Measurements from ENCODE around the gene RBM4B.

RBM4B gene

GRCh38 chr11:66686801-66687750, 9.4 kb upstream of the RBM4B start:
- no peak for DNase-seq

- no peak for DNase-seq
Measured at GRCh38 chr11:66686100-66686785, 8.6 kb upstream of the RBM4B start.

- DNase-seq = peak in 1 of 2 experiments; percentile 52
Measured at GRCh38 chr11:66685276-66686099, 7.8 kb upstream of the RBM4B start.

- DNase-seq = no peak
Measured at GRCh38 chr11:66684635-66685034, 6.9 kb upstream of the RBM4B start.

- DNase-seq = no peak
Measured at GRCh38 chr11:66683877-66684276, 6.2 kb upstream of the RBM4B start.

- no peak for DNase-seq
Measured at GRCh38 chr11:66680966-66681645, 3.4 kb upstream of the RBM4B start.

GRCh38 chr11:66676931-66677598, 622 bp downstream of the RBM4B start:
- no peak for DNase-seq

GRCh38 chr11:66676282-66676919, 1.3 kb downstream of the RBM4B start:
- no peak for DNase-seq

- DNase-seq = peak; percentile 43 to 67
Measured at GRCh38 chr11:66674964-66675602, 2.6 kb downstream of the RBM4B start.

- DNase-seq = no peak
Measured at GRCh38 chr11:66670816-66671215, 6.9 kb downstream of the RBM4B start.

- DNase-seq = no peak
Measured at GRCh38 chr11:66665369-66665768, 12.3 kb downstream of the RBM4B start.

GRCh38 chr11:66663741-66664296, 13.9 kb downstream of the RBM4B start:
- no peak for DNase-seq

- DNase-seq = no peak
Measured at GRCh38 chr11:66659763-66660162, 17.9 kb downstream of the RBM4B start.

- DNase-seq = no peak
Measured at GRCh38 chr11:66653123-66653522, 24.6 kb downstream of the RBM4B start.

GRCh38 chr11:66652651-66653050, 25.0 kb downstream of the RBM4B start:
- DNase-seq = no peak

- DNase-seq = no peak
Measured at GRCh38 chr11:66651016-66651415, 26.7 kb downstream of the RBM4B start.

GRCh38 chr11:66649903-66650302, 27.8 kb downstream of the RBM4B start:
- DNase-seq = no peak

GRCh38 chr11:66646828-66647227, 30.9 kb downstream of the RBM4B start:
- no peak for DNase-seq

- DNase-seq = no peak
Measured at GRCh38 chr11:66643745-66644437, 33.8 kb downstream of the RBM4B start.

- no peak for DNase-seq
Measured at GRCh38 chr11:66641834-66642233, 35.9 kb downstream of the RBM4B start.
